Osteocyte (in vitro differentiated cells): ENCODE measurements around the gene FAM234B. TPM values are rescaled to one million over a fixed set of nuclear protein-coding genes. Genes with fewer than 3 reads are reported as not detected.

Experiments
- DNase-seq: peaks from one replicate; pipeline ENCODE4 v3.0.0; 2021; ENCODE audit warnings: mixed read lengths; ENCODE audit not compliant: unreplicated experiment; ENCODE audit errors: extremely low spot score
- H3K27ac Mint-ChIP-seq: one replicate; pipeline ENCODE4 v1.8.0; 2021; ENCODE audit warnings: mild to moderate bottlenecking, mixed read lengths; ENCODE audit not compliant: unreplicated experiment
- H3K27me3 Mint-ChIP-seq: one replicate; pipeline ENCODE4 v1.8.0; 2021; ENCODE audit warnings: mixed read lengths; ENCODE audit not compliant: unreplicated experiment
- H3K36me3 Mint-ChIP-seq: one replicate; pipeline ENCODE4 v1.8.0; 2021; ENCODE audit warnings: mixed read lengths; ENCODE audit not compliant: unreplicated experiment
- H3K4me1 Mint-ChIP-seq: one replicate; pipeline ENCODE4 v1.8.0; 2021; ENCODE audit warnings: mixed read lengths; ENCODE audit not compliant: unreplicated experiment
- H3K4me3 Mint-ChIP-seq: one replicate; pipeline ENCODE4 v1.8.0; 2021; ENCODE audit warnings: mild to moderate bottlenecking, moderate library complexity, mixed read lengths; ENCODE audit not compliant: unreplicated experiment
- H3K9me3 Mint-ChIP-seq: one replicate; pipeline ENCODE4 v1.8.0; 2021; ENCODE audit warnings: mixed read lengths; ENCODE audit not compliant: unreplicated experiment
- CTCF ChIP-seq: fragments of 200-600 bp; sonication (generic); IDR thresholded peaks from 2 replicates; pipeline ENCODE4 v1.5.0; 2021; ENCODE audit warnings: antibody characterized with exemption, mild to moderate bottlenecking, moderate library complexity
- total RNA-seq: library from RNA; stranded (reverse); gene quantifications from 2 replicates; pipeline ENCODE4 v1.2.1, GENCODE V29; 2021

The FAM234B gene
- total RNA-seq, 1 donor from 2014 or later, result 5.0 TPM

DNA sequence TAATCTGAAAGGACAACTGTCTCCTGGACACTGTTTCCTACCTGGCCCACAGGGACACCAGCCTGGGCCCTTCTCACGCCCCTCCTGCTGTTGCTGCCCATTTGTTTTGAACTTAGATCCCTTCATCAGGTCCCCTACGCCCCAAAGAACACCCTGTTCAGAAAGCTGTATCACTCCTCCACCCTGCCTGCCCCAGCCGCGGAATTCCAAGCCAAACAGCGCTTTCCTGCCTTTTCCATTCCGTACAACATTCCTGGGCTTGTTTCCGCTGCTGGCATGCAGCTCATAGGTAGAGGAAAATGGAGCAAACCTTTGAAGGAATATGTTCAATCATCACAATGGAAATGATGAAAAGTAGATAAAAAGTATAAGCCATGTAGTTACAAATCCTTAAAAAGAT is 72.1 kb downstream of the FAM234B start:
- Mint-ChIP-seq H3K27me3 (no peaks in the 10 kb centered on the region), H3K4me3 (no peak overlapping the region), H3K27ac (no peak overlapping the region)

GRCh38 chr12:13117029-13117428 is 72.8 kb downstream of the FAM234B start:
- no peak overlapping the region for H3K4me3 Mint-ChIP-seq
- no peaks in the 10 kb centered on the region for H3K9me3 Mint-ChIP-seq
- no peaks in the 10 kb centered on the region for H3K36me3 Mint-ChIP-seq
- no peak overlapping the region for H3K27ac Mint-ChIP-seq
- H3K4me1 Mint-ChIP-seq, result peaks cover 36% of the 10 kb centered on the region
- H3K27me3 Mint-ChIP-seq, result no peaks in the 10 kb centered on the region
- no peak for DNase-seq
- TF ChIP-seq CTCF, result no peak

More for the DNA sequence above, 72.1 kb downstream of the FAM234B start:
- no peaks in the 10 kb centered on the region for H3K9me3 Mint-ChIP-seq
- peaks cover 36% of the 10 kb centered on the region for H3K4me1 Mint-ChIP-seq
- no peak for DNase-seq
- no peak for TF ChIP-seq CTCF
- H3K36me3 Mint-ChIP-seq, result no peaks in the 10 kb centered on the region

DNA sequence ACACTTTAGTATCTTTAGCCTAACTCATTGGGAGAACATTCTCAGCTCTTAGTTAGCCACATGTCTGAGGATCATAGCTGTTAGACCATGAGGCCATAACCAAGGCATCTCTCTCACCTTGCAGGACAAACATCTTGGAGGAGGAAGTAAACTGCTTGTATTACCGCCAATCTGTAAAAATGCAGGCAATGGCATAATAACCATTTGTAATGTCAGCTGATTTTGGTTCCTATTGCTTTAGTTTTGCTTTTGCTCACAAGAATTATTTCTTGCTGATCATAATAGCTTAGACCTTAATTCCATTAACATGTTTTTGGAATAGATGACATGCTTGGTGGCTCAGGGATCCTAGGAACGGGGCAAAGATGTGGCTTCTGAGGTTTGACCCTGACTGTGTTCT is 75.6 kb downstream of the FAM234B start:
- no peak overlapping the region for H3K4me3 Mint-ChIP-seq
- no peak for DNase-seq
- no peaks in the 10 kb centered on the region for H3K9me3 Mint-ChIP-seq
- H3K27me3 Mint-ChIP-seq, result no peaks in the 10 kb centered on the region
- TF ChIP-seq CTCF, result no peak
- H3K36me3 Mint-ChIP-seq, result no peaks in the 10 kb centered on the region
- H3K27ac Mint-ChIP-seq, result no peak overlapping the region
- peaks cover 19% of the 10 kb centered on the region for H3K4me1 Mint-ChIP-seq

DNA sequence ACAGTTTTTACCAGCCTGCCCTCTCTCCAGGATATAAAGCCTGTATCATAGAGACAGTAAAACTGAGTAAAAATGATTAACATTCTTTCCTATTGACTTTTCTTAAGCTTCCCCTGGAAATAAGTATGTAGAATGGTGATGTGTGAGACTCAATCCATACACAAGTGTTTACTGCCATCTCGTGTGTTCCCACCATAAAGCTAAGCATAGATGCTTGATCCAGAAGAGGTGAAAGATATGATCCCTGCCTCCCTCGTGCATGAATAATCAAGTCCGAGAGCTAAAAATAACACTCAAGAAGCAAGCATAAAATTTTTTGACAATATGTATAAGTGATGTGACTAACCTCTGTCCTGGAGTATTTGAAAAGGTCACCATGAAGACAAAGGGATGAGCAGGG is 76.2 kb downstream of the FAM234B start:
- peaks cover 22% of the 10 kb centered on the region for H3K4me1 Mint-ChIP-seq
- no peak overlapping the region for H3K27ac Mint-ChIP-seq
- no peak overlapping the region for H3K4me3 Mint-ChIP-seq
- no peak for DNase-seq
- no peaks in the 10 kb centered on the region for H3K36me3 Mint-ChIP-seq
- no peaks in the 10 kb centered on the region for H3K27me3 Mint-ChIP-seq
- TF ChIP-seq CTCF, result no peak
- no peaks in the 10 kb centered on the region for H3K9me3 Mint-ChIP-seq

- Mint-ChIP-seq H3K4me3 (no peak overlapping the region), H3K4me1 (peaks cover 19% of the 10 kb centered on the region), H3K27me3 (no peaks in the 10 kb centered on the region), H3K9me3 (no peaks in the 10 kb centered on the region), H3K36me3 (no peaks in the 10 kb centered on the region), H3K27ac (no peak overlapping the region)
- DNase-seq, result no peak
- TF ChIP-seq CTCF, result no peak
Observed at GRCh38 chr12:13121568-13121967, 77.4 kb downstream of the FAM234B start.
